MG63 (cell line): ENCODE data around the gene PGGHG. TPM values are rescaled to one million over a fixed set of nuclear protein-coding genes. Genes with fewer than 3 reads are reported as not detected.

Experiments used
- DNase-seq: peaks from one replicate; pipeline ENCODE4 v3.0.0-alpha.2; 2020
- H3K27me3 ChIP-seq: fragments of 250-450 bp; sonication (Bioruptor Pico); 2 replicates; pipeline ENCODE4 v1.5.1; 2020; ENCODE audit warnings: mild to moderate bottlenecking, moderate library complexity
- H3K36me3 ChIP-seq: fragments of 250-450 bp; sonication (Bioruptor Pico); 2 replicates; pipeline ENCODE4 v1.5.1; 2020; ENCODE audit warnings: mild to moderate bottlenecking, moderate library complexity
- H3K4me3 ChIP-seq: fragments of 250-450 bp; sonication (Bioruptor Pico); 2 replicates; pipeline ENCODE4 v1.5.1; 2020; ENCODE audit warnings: mild to moderate bottlenecking, moderate library complexity
- H3K9me3 ChIP-seq: fragments of 250-450 bp; sonication (Bioruptor Pico); 2 replicates; pipeline ENCODE4 v1.5.1; 2020; ENCODE audit warnings: mild to moderate bottlenecking, moderate library complexity
- total RNA-seq: library from RNA; depleted of rRNA; stranded (reverse); fragments of >200 nt; shearing (Covaris generic); gene quantifications from 2 replicates; pipeline ENCODE4 v1.2.3, GENCODE V29; 2014; ENCODE audit warnings: low replicate concordance; rRNA removed

The PGGHG gene
- total RNA-seq, 1 experiment from 2014 or later, result 6.2 TPM

DNA sequence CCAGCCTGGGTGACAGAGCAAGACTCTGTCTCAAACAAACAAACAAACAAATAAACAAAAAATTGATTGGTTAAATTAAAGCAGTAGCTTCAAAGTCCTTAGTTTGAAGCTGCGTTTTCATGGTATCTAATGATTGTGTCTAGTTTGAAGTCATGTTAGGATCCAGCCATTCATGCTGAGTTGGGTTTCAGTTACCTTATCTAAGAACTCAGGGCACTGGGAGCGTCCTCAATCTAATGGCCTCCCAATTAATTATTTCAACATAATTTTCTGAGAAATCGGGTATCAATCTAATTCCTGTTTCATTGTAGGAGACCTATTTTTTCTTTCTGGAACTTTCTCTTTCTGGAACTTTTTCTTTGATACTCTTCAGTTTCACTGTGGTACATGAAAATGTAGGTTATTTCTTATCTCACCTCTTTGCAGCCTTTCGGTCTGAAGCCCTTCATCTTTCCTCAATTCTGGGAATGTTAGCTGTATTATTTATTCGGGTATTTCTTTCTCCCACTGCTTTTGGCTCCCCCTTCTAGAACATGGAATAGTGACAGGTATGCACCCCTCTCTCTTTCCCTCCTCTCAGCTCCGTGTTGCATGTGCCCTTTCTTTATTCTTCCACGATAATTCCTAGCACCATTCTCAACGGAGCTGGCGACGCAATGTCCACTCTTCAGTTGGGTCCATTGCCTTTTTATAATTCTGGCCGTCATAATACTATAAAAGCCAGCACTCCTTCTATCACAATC, 56.1 kb downstream of the PGGHG start:
- no peaks in the 10 kb centered on the region for H3K36me3 ChIP-seq
- no peak for DNase-seq
- no peaks in the 10 kb centered on the region for H3K27me3 ChIP-seq
- H3K4me3 ChIP-seq, result no peak overlapping the region
- no peaks in the 10 kb centered on the region for H3K9me3 ChIP-seq

Other genes starting within 250 kb of the PGGHG start
- gene SCGB1C1, start 96.0 kb upstream of the PGGHG start, total RNA-seq, result not detected in 2 replicates
- gene BET1L, start 81.7 kb upstream of the PGGHG start, total RNA-seq, result 28.2 and 29.0 TPM in 2 replicates
- 142 and 222 TPM in 2 replicates for gene RIC8A, start 81.4 kb upstream of the PGGHG start, total RNA-seq
- gene SIRT3, start 52.8 kb upstream of the PGGHG start, total RNA-seq, result 15.1 and 24.9 TPM in 2 replicates
- 219 and 287 TPM in 2 replicates for gene PSMD13, start 52.1 kb upstream of the PGGHG start, total RNA-seq
- not detected in 2 replicates for gene NLRP6, start 10.7 kb upstream of the PGGHG start, total RNA-seq
- not detected in 2 replicates for gene IFITM5, start 10.4 kb downstream of the PGGHG start, total RNA-seq
- 35.8 and 50.4 TPM in 2 replicates for gene IFITM2, start 18.7 kb downstream of the PGGHG start, total RNA-seq
- 26.5 and 62.6 TPM in 2 replicates for gene IFITM1, start 24.9 kb downstream of the PGGHG start, total RNA-seq
- 62.7 and 85.0 TPM in 2 replicates for gene IFITM3, start 31.7 kb downstream of the PGGHG start, total RNA-seq
- 27.5 and 49.8 TPM in 2 replicates for gene B4GALNT4, start 80.4 kb downstream of the PGGHG start, total RNA-seq
- gene PKP3, start 105.1 kb downstream of the PGGHG start, total RNA-seq, result 7.6 and 24.1 TPM in 2 replicates
- gene SIGIRR, start 125.9 kb downstream of the PGGHG start, total RNA-seq, result 28.8 and 89.5 TPM in 2 replicates
- not detected in 2 replicates for gene ANO9, start 152.9 kb downstream of the PGGHG start, total RNA-seq
- gene PTDSS2, start 161.2 kb downstream of the PGGHG start, total RNA-seq, result 30.2 and 43.3 TPM in 2 replicates
- 556 and 832 TPM in 2 replicates for gene RNH1, start 218.1 kb downstream of the PGGHG start, total RNA-seq
- 78.8 and 207 TPM in 2 replicates for gene HRAS, start 246.4 kb downstream of the PGGHG start, total RNA-seq
- gene LRRC56, start 248.4 kb downstream of the PGGHG start, total RNA-seq, result 0.63 TPM in 1 of 2 replicates, not detected in the other